HepG2 (cell line): ENCODE measurements around the gene DTYMK. TPM values are rescaled to one million over a fixed set of nuclear protein-coding genes. Genes with fewer than 3 reads are reported as not detected.
A peak's percentile ranks its signal among the peaks of the same experiment; 100 is the strongest.

Experiments
- HINFP ChIP-seq: sonication (generic); formaldehyde crosslinking; IDR thresholded peaks from 2 replicates; pipeline ENCODE4 v1.4.0; 2020; ENCODE audit warnings: low read depth, mild to moderate bottlenecking, missing genetic modification reagents
- HMGXB3 ChIP-seq: sonication (generic); formaldehyde crosslinking; IDR thresholded peaks from 2 replicates; pipeline ENCODE4 v1.4.0; 2020; ENCODE audit warnings: missing genetic modification reagents, borderline replicate concordance
- KDM3A ChIP-seq: IDR thresholded peaks from 2 replicates; pipeline ENCODE4 v1.6.1; 2018; ENCODE audit warnings: low read depth, missing compliant biosample characterization
- KLF16 ChIP-seq, 2 experiments: sonication (generic) in 1 of 2; formaldehyde crosslinking in 1 of 2; IDR thresholded peaks; 2 replicates each; pipeline versions ENCODE4 v1.6.1 to v1.8.0; 2016 to 2023; ENCODE audit warnings: missing genetic modification reagents in 2 of 2, missing compliant biosample characterization in 1 of 2
- MED8 ChIP-seq: sonication (generic); formaldehyde crosslinking; IDR thresholded peaks from 2 replicates; pipeline ENCODE4 v1.8.1; 2023; ENCODE audit warnings: mild to moderate bottlenecking, missing genetic modification reagents; ENCODE audit not compliant: insufficient replicate concordance
- SNAPC2 ChIP-seq: sonication (generic); formaldehyde crosslinking; IDR thresholded peaks from 2 replicates; pipeline ENCODE4 v1.8.1; 2022; ENCODE audit warnings: mild to moderate bottlenecking, missing genetic modification reagents
- TCF7L2 ChIP-seq: IDR thresholded peaks from 2 replicates; pipeline ENCODE4 v1.6.1; 2011; ENCODE audit warnings: mild to moderate bottlenecking, low read depth, low read length, moderate library complexity
- TFE3 ChIP-seq: IDR thresholded peaks from 2 replicates; pipeline ENCODE4 v1.6.1; 2016
- TP53 ChIP-seq: sonication (generic); formaldehyde crosslinking; conservative IDR thresholded peaks from 2 replicates; pipeline ENCODE4 v1.4.0; 2020; ENCODE audit warnings: missing genetic modification reagents
- ZBTB39 ChIP-seq: sonication (generic); formaldehyde crosslinking; IDR thresholded peaks from 2 replicates; pipeline ENCODE4 v1.5.0; 2020; ENCODE audit warnings: missing genetic modification reagents
- ZMYM3 ChIP-seq: sonication (generic); formaldehyde crosslinking; IDR thresholded peaks from 2 replicates; pipeline ENCODE4 v1.5.1; 2020; ENCODE audit warnings: mild to moderate bottlenecking, missing genetic modification reagents
- ZNF326 ChIP-seq: sonication (generic); formaldehyde crosslinking; IDR thresholded peaks from 2 replicates; pipeline ENCODE4 v1.4.0; 2020; ENCODE audit warnings: missing genetic modification reagents, borderline replicate concordance
- ZNF619 ChIP-seq: sonication (generic); formaldehyde crosslinking; IDR thresholded peaks from 2 replicates; pipeline ENCODE4 v1.4.0; 2020; ENCODE audit warnings: mild to moderate bottlenecking, missing genetic modification reagents
- ZNF703 ChIP-seq: sonication (generic); formaldehyde crosslinking; IDR thresholded peaks from 2 replicates; pipeline ENCODE4 v1.5.1; 2020; ENCODE audit warnings: missing genetic modification reagents, mild to moderate bottlenecking, moderate library complexity, borderline replicate concordance
- ZNF740 ChIP-seq: sonication (generic); formaldehyde crosslinking; IDR thresholded peaks from 2 replicates; pipeline ENCODE4 v1.4.0; 2020; ENCODE audit warnings: missing genetic modification reagents
- ZSCAN5A ChIP-seq: sonication (generic); formaldehyde crosslinking; IDR thresholded peaks from 2 replicates; pipeline ENCODE4 v1.8.0; 2022; ENCODE audit warnings: mild to moderate bottlenecking, missing genetic modification reagents, borderline replicate concordance
- polyA plus RNA-seq, 8 experiments: library from polyadenylated mRNA; depleted of rRNA in 3 of 8; stranded (reverse) in 7 of 8; unstranded in 1 of 8; fragments of >200 nt; fragmentation: Illumina TruSeq in 4 of 8; extraction: Trizol in 4 of 8; gene quantifications; 2 replicates each; pipeline versions ENCODE4 v1.2.1 to v1.2.3, GENCODE V29; 2011 to 2016; ENCODE audit warnings: low read depth in 4 of 8, missing spikeins in 1 of 8, mixed read lengths in 1 of 8; ENCODE audit not compliant: insufficient read depth in 1 of 8
- total RNA-seq, 5 experiments: library from RNA; depleted of rRNA; stranded (reverse); fragments of >200 nt; fragmentation: Illumina TruSeq; extraction: Trizol; gene quantifications; 2 replicates each; pipeline ENCODE4 v1.2.3, GENCODE V29; 2016; ENCODE audit warnings: low read depth in 1 of 5

DTYMK gene
- total and polyA plus RNA-seq, 2 of the 13 experiments (the other 11 are each of a cell fraction or from before 2014, with no cell fraction given), result 57.5 to 134 TPM

- TF ChIP-seq SNAPC2 (CRISPR knock-in tag) (no peak; the same call in 1 of the 2 replicates), ZMYM3 (CRISPR knock-in tag) (no peak; the same call in 1 of the 2 replicates), ZNF703 (CRISPR knock-in tag) (no peak; the same call in none of the 2 replicates), ZNF619 (peak; percentile 77), ZBTB39 (CRISPR knock-in tag) (peak; percentile 70; the same call in 1 of the 2 replicates), TFE3 (0 out of 2 replicates have a peak, but pooled peaks have one; percentile 20), KLF16 (CRISPR knock-in tag; IDR thresholded peaks at IDR 0.05) (no peak; a peak in 2 of 4 replicates), ZNF740 (CRISPR knock-in tag) (no peak; the same call in 1 of the 2 replicates), ZSCAN5A (CRISPR knock-in tag) (peak; percentile 20; the same call in 1 of the 2 replicates), ZNF326 (CRISPR knock-in tag) (no peak), HMGXB3 (CRISPR knock-in tag) (peak; percentile 78; the same call in 1 of the 2 replicates), TCF7L2 (no peak), TP53 (no peak; the same call in 1 of the 2 replicates), MED8 (CRISPR knock-in tag) (peak; percentile 89), HINFP (CRISPR knock-in tag) (peak; percentile 65; the same call in 1 of the 2 replicates), KDM3A (0 out of 2 replicates have a peak, but pooled peaks have one; percentile 40)
These were observed at the start of gene DTYMK (continued) for GRCh38 chr2:241686650-241687425.
